ENCODE results near the gene TMEM238L.
A peak's percentile ranks its signal among the peaks of the same experiment; 100 is the strongest.

The TMEM238L gene

DNA sequence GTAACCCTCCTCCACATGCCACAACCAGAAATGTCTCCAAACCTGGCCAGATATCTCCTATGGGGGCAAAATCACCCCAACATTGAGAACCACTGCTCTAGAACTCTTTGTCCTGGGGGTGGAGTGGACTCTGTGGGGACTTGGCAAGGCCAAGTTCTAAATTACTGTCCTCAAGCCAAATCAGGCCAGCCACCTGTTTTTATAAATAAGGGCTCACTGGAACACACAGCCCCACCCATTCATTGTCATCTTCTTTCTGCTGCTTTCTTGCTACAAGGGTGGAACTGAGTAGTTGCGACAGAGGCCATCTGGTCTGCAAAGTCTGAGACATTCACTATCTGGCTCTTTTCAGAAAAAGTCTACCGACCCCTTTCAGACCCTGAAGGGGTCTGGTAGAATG is 47.3 kb downstream of the TMEM238L start:
- H3K4me3 ChIP-seq (ENCODE audit: low read length), result no peak overlapping the region
- H3K36me3 ChIP-seq (ENCODE audit: insufficient read depth, low read length), result no peaks in the 10 kb centered on the region
- WGBS, result 98% methylated on average over 2 of the region's 2 CpGs

DNA sequence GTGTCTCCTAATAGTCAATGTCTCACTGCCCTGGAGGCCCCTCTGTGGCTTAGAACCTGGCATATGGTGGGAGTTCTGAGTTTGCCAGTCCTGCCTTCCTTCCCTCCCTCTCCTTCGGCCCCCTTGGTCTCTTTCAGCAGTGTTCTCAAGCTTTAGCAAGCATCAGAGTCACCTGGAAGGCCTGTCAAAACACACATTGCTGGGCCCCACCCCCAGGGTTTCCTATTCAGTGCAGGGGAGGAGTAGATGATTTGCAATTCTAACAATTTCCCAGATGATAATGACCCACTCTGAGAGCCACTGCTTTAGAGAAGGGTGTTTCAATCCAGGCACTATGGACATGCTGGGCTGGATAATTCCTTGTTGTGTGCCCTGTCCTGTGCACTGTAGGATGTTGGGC is 47.7 kb downstream of the TMEM238L start:
- 33% methylated on average over 1 of the region's 1 CpG for WGBS
- Histone ChIP-seq H3K9ac (ENCODE audit: low read depth, low read length) (no peak overlapping the region), H3K27ac (ENCODE audit: low read depth, low read length) (no peak overlapping the region)

More for the DNA sequence above, 47.3 kb downstream of the TMEM238L start:
- Histone ChIP-seq H3K4me1 (ENCODE audit: insufficient read depth, low read length) (peaks cover 16% of the 10 kb centered on the region), H3K9ac (ENCODE audit: low read depth, low read length) (no peak overlapping the region), H3K9me3 (ENCODE audit: insufficient read depth, low read depth, low read length) (no peaks in the 10 kb centered on the region), H3K27ac (ENCODE audit: low read depth, low read length) (no peak overlapping the region), H3K27me3 (ENCODE audit: insufficient read depth, low read length) (no peaks in the 10 kb centered on the region)

GRCh38 chr17:10755592-10756127 is 48.2 kb downstream of the TMEM238L start:
- Histone ChIP-seq H3K9ac (ENCODE audit: low read depth, low read length) (peak overlapping the region; percentile 57; the same call in 1 of the 2 replicates), H3K4me1 (ENCODE audit: insufficient read depth, low read length) (peaks cover 16% of the 10 kb centered on the region), H3K9me3 (ENCODE audit: insufficient read depth, low read depth, low read length) (no peaks in the 10 kb centered on the region), H3K27me3 (ENCODE audit: insufficient read depth, low read length) (no peaks in the 10 kb centered on the region), H3K4me3 (ENCODE audit: low read length) (peak overlapping the region; percentile 47), H3K27ac (ENCODE audit: low read depth, low read length) (peak overlapping the region; percentile 66; the same call in 1 of the 2 replicates), H3K36me3 (ENCODE audit: insufficient read depth, low read length) (no peaks in the 10 kb centered on the region)
- 44% methylated on average over 3 of the region's 3 CpGs for WGBS

More for the DNA sequence above, 47.7 kb downstream of the TMEM238L start:
- H3K4me1 ChIP-seq (ENCODE audit: insufficient read depth, low read length), result peaks cover 16% of the 10 kb centered on the region
- no peaks in the 10 kb centered on the region for H3K27me3 ChIP-seq (ENCODE audit: insufficient read depth, low read length)
- no peaks in the 10 kb centered on the region for H3K36me3 ChIP-seq (ENCODE audit: insufficient read depth, low read length)
- no peaks in the 10 kb centered on the region for H3K9me3 ChIP-seq (ENCODE audit: insufficient read depth, low read depth, low read length)
- no peak overlapping the region for H3K4me3 ChIP-seq (ENCODE audit: low read length)

DNA sequence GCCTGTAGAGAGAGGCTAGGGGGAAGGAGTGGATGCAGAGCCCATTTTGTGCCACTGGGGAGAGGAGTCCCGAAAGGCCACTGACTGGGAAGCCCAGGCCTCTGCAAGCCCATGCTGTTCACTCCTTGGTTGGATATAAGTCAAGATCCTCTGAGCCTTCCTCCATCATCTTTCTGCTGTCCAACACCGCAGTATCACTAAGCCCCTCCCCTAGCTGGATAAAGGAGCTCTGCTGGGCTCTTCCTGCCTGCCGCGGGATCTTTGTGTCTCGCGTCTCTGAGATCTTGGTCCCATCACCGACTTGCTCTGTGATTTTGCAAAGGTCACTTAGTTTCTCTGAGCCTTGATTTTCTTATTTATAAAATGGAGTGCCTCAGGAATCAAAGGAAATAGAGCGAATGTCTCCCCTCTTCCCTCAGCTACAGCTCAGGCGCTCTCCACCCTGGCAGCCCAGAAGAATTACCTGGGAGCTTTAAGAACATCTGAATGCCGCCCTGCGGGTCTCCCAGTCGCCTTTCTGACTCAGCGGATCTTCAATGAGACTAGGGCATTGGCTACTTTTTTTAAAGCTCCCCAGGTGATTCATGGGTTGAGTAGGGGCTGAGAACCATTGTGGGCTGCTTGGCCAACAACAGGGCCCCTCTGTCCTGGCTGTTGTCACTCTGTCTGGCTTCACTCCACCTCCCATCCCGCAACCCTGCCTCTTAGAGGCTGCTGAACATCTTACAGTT is 48.9 kb downstream of the TMEM238L start:
- Histone ChIP-seq H3K4me1 (ENCODE audit: insufficient read depth, low read length) (peaks cover 16% of the 10 kb centered on the region), H3K9ac (ENCODE audit: low read depth, low read length) (peak overlapping the region; percentile 57), H3K36me3 (ENCODE audit: insufficient read depth, low read length) (no peaks in the 10 kb centered on the region), H3K27ac (ENCODE audit: low read depth, low read length) (peak overlapping the region; percentile 66; the same call in 1 of the 2 replicates), H3K27me3 (ENCODE audit: insufficient read depth, low read length) (no peaks in the 10 kb centered on the region), H3K4me3 (ENCODE audit: low read length) (peak overlapping the region; percentile 47), H3K9me3 (ENCODE audit: insufficient read depth, low read depth, low read length) (no peaks in the 10 kb centered on the region)
- 5% methylated on average over 14 of the region's 14 CpGs for WGBS

GRCh38 chr17:10754109-10754508 is 49.8 kb downstream of the TMEM238L start:
- no peaks in the 10 kb centered on the region for H3K36me3 ChIP-seq (ENCODE audit: insufficient read depth, low read length)
- peaks cover 16% of the 10 kb centered on the region for H3K4me1 ChIP-seq (ENCODE audit: insufficient read depth, low read length)
- H3K4me3 ChIP-seq (ENCODE audit: low read length), result no peak overlapping the region
- 26% methylated on average over 2 of the region's 2 CpGs for WGBS
- no peaks in the 10 kb centered on the region for H3K9me3 ChIP-seq (ENCODE audit: insufficient read depth, low read depth, low read length)
- H3K9ac ChIP-seq (ENCODE audit: low read depth, low read length), result no peak overlapping the region
- H3K27ac ChIP-seq (ENCODE audit: low read depth, low read length), result no peak overlapping the region
- no peaks in the 10 kb centered on the region for H3K27me3 ChIP-seq (ENCODE audit: insufficient read depth, low read length)

DNA sequence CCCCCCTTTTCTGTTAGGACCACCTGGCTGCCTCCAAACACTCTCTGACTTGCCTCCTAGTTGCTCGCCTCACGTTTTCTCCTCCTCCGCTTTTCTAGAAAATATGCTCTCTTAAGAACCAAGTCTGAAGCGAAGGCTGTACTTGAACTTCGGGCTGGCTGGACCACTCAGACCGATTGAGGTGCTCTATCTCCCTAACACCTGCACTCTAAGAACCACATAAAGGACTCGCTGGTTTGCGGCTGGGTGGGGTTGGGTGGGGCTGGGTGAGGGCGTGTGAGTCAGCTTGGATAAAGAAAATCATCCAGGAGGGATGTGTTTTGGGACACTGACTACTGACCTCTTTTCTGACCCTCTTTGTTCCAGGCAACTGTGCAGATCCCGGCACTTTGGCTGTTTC is 51.2 kb downstream of the TMEM238L start:
- H3K9me3 ChIP-seq (ENCODE audit: insufficient read depth, low read depth, low read length), result no peaks in the 10 kb centered on the region
- H3K27ac ChIP-seq (ENCODE audit: low read depth, low read length), result no peak overlapping the region
- no peak overlapping the region for H3K9ac ChIP-seq (ENCODE audit: low read depth, low read length)
- H3K36me3 ChIP-seq (ENCODE audit: insufficient read depth, low read length), result no peaks in the 10 kb centered on the region
- 95% methylated on average over 10 of the region's 10 CpGs for WGBS
- peaks cover 29% of the 10 kb centered on the region for H3K4me1 ChIP-seq (ENCODE audit: insufficient read depth, low read length)
- no peak overlapping the region for H3K4me3 ChIP-seq (ENCODE audit: low read length)
- no peaks in the 10 kb centered on the region for H3K27me3 ChIP-seq (ENCODE audit: insufficient read depth, low read length)

DNA sequence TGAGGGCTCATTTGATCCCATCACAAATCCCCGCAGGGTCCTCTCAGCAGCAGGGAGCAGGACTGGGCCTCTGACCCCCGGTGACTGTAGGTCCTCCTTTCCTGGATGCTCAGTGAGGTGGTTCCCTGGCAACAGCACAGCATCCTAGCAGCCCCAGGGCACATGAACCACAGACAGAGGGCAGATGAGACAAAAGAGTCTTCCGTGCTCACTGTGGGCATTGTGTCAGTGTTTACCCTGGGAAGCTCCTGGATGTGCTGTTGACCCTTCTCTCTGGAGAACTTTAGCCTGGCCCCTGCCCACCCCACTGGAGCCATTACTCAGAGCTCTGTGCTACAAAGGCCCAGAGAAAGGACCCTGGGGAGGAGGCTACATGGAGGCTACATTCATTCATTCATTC is 52.3 kb downstream of the TMEM238L start:
- WGBS, result 82% methylated on average over 3 of the region's 3 CpGs
- Histone ChIP-seq H3K9ac (ENCODE audit: low read depth, low read length) (no peak overlapping the region), H3K27me3 (ENCODE audit: insufficient read depth, low read length) (no peaks in the 10 kb centered on the region), H3K4me3 (ENCODE audit: low read length) (no peak overlapping the region), H3K36me3 (ENCODE audit: insufficient read depth, low read length) (no peaks in the 10 kb centered on the region), H3K27ac (ENCODE audit: low read depth, low read length) (no peak overlapping the region), H3K9me3 (ENCODE audit: insufficient read depth, low read depth, low read length) (no peaks in the 10 kb centered on the region), H3K4me1 (ENCODE audit: insufficient read depth, low read length) (peaks cover 27% of the 10 kb centered on the region)

DNA sequence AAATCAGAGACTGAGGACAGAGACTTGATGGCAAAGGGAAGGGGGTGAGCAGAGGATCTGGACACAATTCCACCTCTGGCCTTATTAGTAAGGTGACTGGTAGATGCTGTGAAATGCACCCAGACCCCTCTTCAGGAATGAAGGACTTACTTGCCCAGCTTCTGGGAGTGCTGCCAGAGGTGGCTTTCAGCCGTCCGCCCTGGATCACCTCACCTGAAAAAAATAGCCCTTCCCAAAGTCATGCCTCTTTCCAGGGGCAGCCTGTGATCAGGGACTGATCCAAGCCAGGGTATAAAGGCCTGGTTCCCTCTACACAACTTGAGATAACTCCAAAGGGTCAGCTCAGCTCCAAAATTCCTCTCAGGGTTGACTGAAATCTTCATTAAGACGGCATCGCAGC is 53.7 kb downstream of the TMEM238L start:
- Histone ChIP-seq H3K9me3 (ENCODE audit: insufficient read depth, low read depth, low read length) (no peaks in the 10 kb centered on the region), H3K36me3 (ENCODE audit: insufficient read depth, low read length) (no peaks in the 10 kb centered on the region), H3K27me3 (ENCODE audit: insufficient read depth, low read length) (no peaks in the 10 kb centered on the region), H3K27ac (ENCODE audit: low read depth, low read length) (no peak overlapping the region), H3K4me3 (ENCODE audit: low read length) (no peak overlapping the region), H3K9ac (ENCODE audit: low read depth, low read length) (no peak overlapping the region), H3K4me1 (ENCODE audit: insufficient read depth, low read length) (peaks cover 19% of the 10 kb centered on the region)
- 96% methylated on average over 4 of the region's 4 CpGs for WGBS

- no peaks in the 10 kb centered on the region for H3K27me3 ChIP-seq (ENCODE audit: insufficient read depth, low read length)
- WGBS, result 69% methylated on average over 9 of the region's 9 CpGs
- no peak overlapping the region for H3K9ac ChIP-seq (ENCODE audit: low read depth, low read length)
- peaks cover 14% of the 10 kb centered on the region; the same call in 1 of the 2 replicates for H3K4me1 ChIP-seq (ENCODE audit: insufficient read depth, low read length)
- no peaks in the 10 kb centered on the region for H3K36me3 ChIP-seq (ENCODE audit: insufficient read depth, low read length)
- no peak overlapping the region for H3K4me3 ChIP-seq (ENCODE audit: low read length)
- H3K9me3 ChIP-seq (ENCODE audit: insufficient read depth, low read depth, low read length), result no peaks in the 10 kb centered on the region
- H3K27ac ChIP-seq (ENCODE audit: low read depth, low read length), result no peak overlapping the region
These were observed 55.2 kb downstream of the TMEM238L start for GRCh38 chr17:10748531-10749181.

GRCh38 chr17:10745231-10745630 is 58.7 kb downstream of the TMEM238L start:
- Histone ChIP-seq H3K9ac (ENCODE audit: low read depth, low read length) (no peak overlapping the region), H3K27me3 (ENCODE audit: insufficient read depth, low read length) (no peaks in the 10 kb centered on the region), H3K4me3 (ENCODE audit: low read length) (no peak overlapping the region), H3K4me1 (ENCODE audit: insufficient read depth, low read length) (peaks cover 14% of the 10 kb centered on the region; the same call in 1 of the 2 replicates), H3K36me3 (ENCODE audit: insufficient read depth, low read length) (no peaks in the 10 kb centered on the region), H3K9me3 (ENCODE audit: insufficient read depth, low read depth, low read length) (no peaks in the 10 kb centered on the region), H3K27ac (ENCODE audit: low read depth, low read length) (no peak overlapping the region)
- WGBS, result 89% methylated on average over 5 of the region's 6 CpGs
